Activated CD4-positive, CD25-positive, alpha-beta regulatory T cell treated with anti-CD3 and anti-CD28 coated beads, Interleukin-2, amount 50 U/mL, for 16 hours (primary cell): ENCODE results near the gene IGF1R.
"Not testable (repeated sequence)": the region's sequence is repeated elsewhere in the genome, so short reads cannot be mapped to it uniquely, and the experiment has no call there.

Experiments used
- DNase-seq: peaks from one replicate; pipeline ENCODE4 v3.0.0-alpha.2; 2020; ENCODE audit warnings: low read depth, low spot score

IGF1R gene

GRCh38 chr15:98997312-98997711, 349.0 kb downstream of the IGF1R start:
- no peak for DNase-seq

DNA sequence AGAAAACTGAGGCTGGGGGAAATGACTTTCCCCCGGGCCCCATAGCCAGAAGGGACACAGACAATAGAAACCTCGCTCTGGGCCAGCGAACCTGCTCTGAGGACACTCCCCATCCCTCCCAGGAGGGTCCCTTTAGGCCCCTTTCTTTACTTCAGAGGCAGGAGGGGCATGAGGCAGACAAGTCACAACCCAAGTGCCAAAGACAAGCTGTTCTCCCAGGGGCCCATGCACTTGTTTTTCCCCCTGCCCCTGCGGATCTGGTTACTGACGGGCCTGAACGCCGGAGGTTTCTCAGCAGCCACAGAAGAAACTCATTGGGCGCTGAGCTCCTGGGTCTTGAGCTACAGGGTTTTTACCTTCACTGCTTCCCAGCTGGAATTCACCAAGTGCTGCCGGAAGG, 349.4 kb downstream of the IGF1R start:
- DNase-seq, result no peak

GRCh38 chr15:98998279-98998678, 349.9 kb downstream of the IGF1R start:
- no peak for DNase-seq

- DNase-seq, result no peak
Measured at GRCh38 chr15:98999233-98999632, 350.9 kb downstream of the IGF1R start.

DNA sequence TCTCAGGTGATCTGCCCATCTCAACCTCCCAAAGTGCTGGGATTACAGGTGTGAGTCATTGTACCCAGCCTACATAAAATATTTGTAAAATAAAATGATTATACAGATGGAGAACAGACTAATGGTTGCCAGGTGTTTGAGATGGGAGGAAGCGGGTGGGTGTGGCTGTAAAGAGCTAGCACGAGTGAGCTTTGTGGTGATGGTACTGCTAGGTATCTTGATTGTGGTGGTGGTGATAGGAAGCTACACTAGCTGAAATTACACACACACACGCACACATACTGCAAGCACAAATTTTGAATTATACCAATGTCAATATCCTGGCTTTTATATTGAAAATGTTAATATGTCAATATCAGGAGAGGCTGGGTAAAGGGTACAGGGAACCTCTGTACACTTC, 353.9 kb downstream of the IGF1R start:
- no peak for DNase-seq

DNA sequence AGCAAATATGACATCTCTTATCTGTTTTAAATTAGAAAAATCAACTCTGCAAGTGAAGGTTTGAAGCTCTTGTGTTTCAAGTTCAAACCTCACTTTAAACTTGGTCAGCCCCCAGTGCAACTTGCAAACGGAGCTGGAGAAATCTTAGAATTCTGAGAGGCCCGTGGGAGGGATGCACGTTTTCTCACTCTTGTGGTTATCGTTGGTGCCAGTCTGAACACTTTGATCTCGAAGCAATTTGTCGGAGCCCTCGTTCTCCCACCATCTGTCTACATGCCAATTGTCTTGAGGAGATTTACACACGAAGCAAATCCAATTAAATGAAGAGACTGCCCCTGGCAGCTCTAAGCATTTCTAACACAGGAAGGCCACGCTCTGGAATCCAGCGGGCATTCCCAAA, 355.0 kb downstream of the IGF1R start:
- DNase-seq, result not testable (repeated sequence)

DNA sequence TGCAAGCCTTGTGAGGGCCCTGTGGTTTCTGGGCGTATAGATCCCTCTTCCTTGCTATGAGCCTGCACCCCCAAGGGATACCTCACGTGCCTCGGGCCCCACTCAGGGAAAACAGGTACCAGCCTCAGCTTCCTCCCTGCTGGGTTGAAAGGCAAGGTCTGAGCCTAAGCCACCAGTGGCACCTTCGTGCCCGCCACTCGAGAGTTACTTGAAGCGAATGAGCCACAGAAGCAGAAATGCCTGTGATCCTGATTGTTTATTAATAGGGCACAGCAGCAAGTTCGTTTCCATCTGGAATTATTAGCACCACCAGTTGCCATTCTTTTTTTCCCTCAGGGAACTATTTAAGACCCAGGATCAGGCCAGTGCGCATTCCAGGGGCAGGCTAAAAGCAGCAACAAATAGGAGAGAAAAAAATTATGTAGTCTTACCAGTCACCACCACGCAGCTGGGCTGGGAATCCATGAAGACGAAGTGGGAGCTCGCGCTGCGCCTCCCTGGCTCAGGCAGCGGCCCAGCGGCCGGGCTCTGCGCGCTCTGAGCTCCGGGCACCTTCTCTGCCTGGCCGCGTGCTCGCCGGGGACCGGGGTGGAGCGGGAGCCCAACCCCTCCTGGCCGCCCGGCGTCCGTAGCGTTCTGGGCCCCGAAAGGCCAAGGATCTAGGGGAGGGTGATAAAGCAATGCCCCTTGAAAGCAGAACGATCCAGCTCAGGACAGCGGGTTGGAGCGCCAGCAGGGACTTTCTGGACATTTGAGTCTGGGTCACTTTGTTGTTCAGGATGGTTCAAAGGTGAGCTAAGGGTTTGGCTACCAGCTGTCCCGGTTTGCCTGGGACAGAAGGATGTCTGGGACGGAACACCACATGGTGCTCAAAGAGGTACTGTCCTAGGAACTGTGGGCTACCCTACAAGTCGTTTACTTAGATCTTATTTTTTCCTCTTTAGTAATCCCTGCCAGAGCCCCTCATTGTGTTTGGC, 356.9 kb downstream of the IGF1R start:
- DNase-seq, result not testable (repeated sequence)

DNA sequence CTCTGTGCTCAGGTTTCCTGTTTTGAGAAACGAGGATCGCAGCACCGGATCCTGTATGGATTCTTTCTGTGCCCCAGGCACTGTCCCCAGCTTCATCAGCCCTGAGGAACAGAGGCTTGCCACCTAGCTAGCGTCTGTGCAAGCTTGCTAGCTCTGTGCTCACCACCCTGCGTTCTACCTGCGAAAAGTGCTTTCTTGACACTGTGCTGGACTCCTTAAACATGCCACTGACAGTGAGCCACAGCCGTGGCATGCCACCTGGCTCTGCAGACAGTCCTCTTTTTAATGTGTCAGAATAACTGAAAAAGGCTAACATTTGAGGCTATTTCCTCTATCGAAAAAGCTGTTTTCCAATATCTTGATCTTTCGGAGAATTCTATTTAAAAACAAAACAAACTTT, 357.8 kb downstream of the IGF1R start:
- no peak for DNase-seq

DNA sequence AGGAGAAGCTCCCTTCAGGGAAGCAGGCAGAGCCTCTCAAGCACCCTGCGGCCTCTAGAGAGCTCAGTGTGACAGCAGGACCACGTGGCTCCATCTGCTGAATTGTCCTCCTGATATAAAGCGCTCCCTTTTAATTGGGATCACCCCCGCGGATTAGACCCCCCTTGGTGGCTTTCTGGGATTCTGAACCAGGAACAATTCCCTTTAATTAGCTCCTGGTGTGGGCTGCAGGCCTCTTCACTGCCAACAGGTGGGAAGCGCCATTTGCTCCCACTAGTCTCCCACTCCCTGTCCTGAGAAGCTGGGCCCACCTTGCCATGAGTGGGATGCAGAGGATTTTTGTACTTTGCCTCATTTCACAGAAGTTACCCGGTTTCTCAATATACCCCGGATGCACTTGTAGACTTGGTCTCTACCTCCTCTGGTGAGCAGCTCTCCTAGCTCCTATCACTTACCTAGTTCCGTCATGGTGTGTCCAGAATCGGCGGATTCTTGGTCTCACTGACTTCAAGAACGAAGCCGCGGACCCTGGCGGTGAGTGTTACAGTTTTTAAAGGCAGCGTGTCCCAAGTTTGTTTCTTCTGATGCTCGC, 358.7 kb downstream of the IGF1R start:
- DNase-seq, result no peak

- DNase-seq, result no peak
Measured at GRCh38 chr15:99009741-99010330, 361.5 kb downstream of the IGF1R start.

- DNase-seq, result no peak
Measured at GRCh38 chr15:99010768-99011167, 362.4 kb downstream of the IGF1R start.
